HepG2 (cell line): ENCODE measurements around the gene GUCY1B1. TPM values are rescaled to one million over a fixed set of nuclear protein-coding genes. Genes with fewer than 3 reads are reported as not detected.

Experiments
- ATAC-seq: fragments of 200-7000 bp; cut with Tn5 transposase; 3 replicates; pipeline ENCODE4 v1.9.1; 2020; ENCODE audit warnings: mild to moderate bottlenecking, moderate library complexity
- BruUV-seq: library from RNA; stranded (reverse); fragments of 400-500 nt; replicated peaks from 2 replicates; lab custom pipeline; 2021; lab: Mats Ljungman, UMichigan
- CTCF ChIA-PET: fragments of 300-600 bp; formaldehyde crosslinking; extraction: SDS; loops from one replicate; lab custom pipeline; 2021; ENCODE audit warnings: low total read pairs, inconsistent platforms, low intra/inter-chr PET ratio; lab: Yijun Ruan, JAX
- POLR2A ChIA-PET: fragments of 350-600 bp; sonication (Branson Sonifier 250); formaldehyde crosslinking; loops from one replicate; lab custom pipeline; 2020; ENCODE audit warnings: antibody characterized with exemption, inconsistent platforms; lab: Yijun Ruan, JAX
- DNase-seq: peaks from one replicate; pipeline ENCODE4 v3.0.0-alpha.2; 2015; ENCODE audit warnings: low spot score
- FAIRE-seq: peaks from 3 replicates; lab custom pipeline; 2011; peaks lifted over from hg19 to GRCh38; lab: Jason Lieb, UNC
- H2AFZ ChIP-seq: one replicate; pipeline ENCODE4 v1.6.1; 2011; ENCODE audit warnings: low read length, inconsistent platforms
- H3K27ac ChIP-seq: fragments of 300-600 bp; 3 replicates; pipeline ENCODE4 v1.8.0; 2011; ENCODE audit warnings: mixed run types, mild to moderate bottlenecking, mixed read lengths, low read length, inconsistent platforms; ENCODE audit not compliant: insufficient read depth; ENCODE audit errors: extremely low read length
- H3K27me3 ChIP-seq, 2 experiments: fragments of 200-600 bp in 1 of 2; 2 replicates in 1 of 2; 3 replicates in 1 of 2; pipeline versions ENCODE4 v1.6.0 to v1.8.0; 2011; ENCODE audit warnings: low read length in 2 of 2, mild to moderate bottlenecking in 2 of 2, moderate library complexity in 2 of 2, inconsistent platforms in 1 of 2; ENCODE audit not compliant: insufficient read depth in 2 of 2, control insufficient read depth in 1 of 2
- H3K36me3 ChIP-seq, 2 experiments: fragments of 200-600 bp in 1 of 2; replicated peaks in 1 of 2; 2 replicates in 1 of 2; 3 replicates in 1 of 2; pipeline versions ENCODE4 v1.5.1 to v1.8.0; 2011; ENCODE audit warnings: low read length in 2 of 2, inconsistent platforms in 1 of 2; ENCODE audit not compliant: insufficient read depth in 2 of 2, control insufficient read depth in 1 of 2
- H3K4me1 ChIP-seq: 2 replicates; pipeline ENCODE4 v1.5.1; 2012; ENCODE audit warnings: low read length, inconsistent platforms; ENCODE audit not compliant: insufficient read depth
- H3K4me2 ChIP-seq: 2 replicates; pipeline ENCODE4 v1.6.0; 2011; ENCODE audit warnings: low read depth, low read length, inconsistent platforms
- H3K4me3 ChIP-seq, 3 experiments: fragments of 200-600 bp in 1 of 3; sonication (generic), shearing (Covaris generic) in 1 of 3; replicated peaks in 1 of 3; 2 replicates each; pipeline ENCODE4 v1.5.1; 2011 to 2016; ENCODE audit warnings: low read length in 3 of 3, inconsistent platforms in 2 of 3, low read depth in 2 of 3, mild to moderate bottlenecking in 2 of 3, control low read depth in 1 of 3, mixed read lengths in 1 of 3; ENCODE audit not compliant: insufficient read depth in 1 of 3
- H3K79me2 ChIP-seq: one replicate; pipeline ENCODE4 v1.6.1; 2011; ENCODE audit warnings: low read length, inconsistent platforms; ENCODE audit not compliant: insufficient read depth
- H3K9ac ChIP-seq: 2 replicates; pipeline ENCODE4 v1.6.0; 2011; ENCODE audit warnings: mild to moderate bottlenecking, low read depth, low read length, inconsistent platforms; ENCODE audit not compliant: insufficient read depth
- H3K9me3 ChIP-seq: 2 replicates; pipeline ENCODE4 v1.5.1; 2012; ENCODE audit warnings: mild to moderate bottlenecking, low read length
- H4K20me1 ChIP-seq: 2 replicates; pipeline ENCODE4 v1.6.0; 2011; ENCODE audit warnings: inconsistent platforms, mild to moderate bottlenecking, low read length, moderate library complexity; ENCODE audit not compliant: insufficient read depth
- AKAP8 ChIP-seq: sonication (generic); formaldehyde crosslinking; IDR thresholded peaks from 2 replicates; pipeline ENCODE4 v1.5.1; 2020; ENCODE audit warnings: mild to moderate bottlenecking, missing genetic modification reagents
- GABPA ChIP-seq, 2 experiments: IDR thresholded peaks; 2 replicates each; pipeline ENCODE4 v1.6.1; 2011 to 2016; ENCODE audit warnings: low read depth in 2 of 2, low read length in 1 of 2, missing biosample characterization in 1 of 2, missing genetic modification characterization in 1 of 2
- KLF6 ChIP-seq: IDR thresholded peaks from 2 replicates; pipeline ENCODE4 v1.8.0; 2016; ENCODE audit warnings: missing biosample characterization, missing genetic modification reagents
- NR1H2 ChIP-seq: sonication (generic); formaldehyde crosslinking; IDR thresholded peaks from 2 replicates; pipeline ENCODE4 v1.8.1; 2022; ENCODE audit warnings: low read depth, missing genetic modification reagents, borderline replicate concordance
- RFX1 ChIP-seq: fragments of 450-650 bp; IDR thresholded peaks from 2 replicates; pipeline ENCODE4 v1.6.1; 2017
- ZNF562 ChIP-seq: sonication (generic); formaldehyde crosslinking; IDR thresholded peaks from 2 replicates; pipeline ENCODE4 v1.8.0; 2022; ENCODE audit warnings: missing genetic modification reagents, borderline replicate concordance
- WGBS: methylation state at CpG from one replicate; pipeline ENCODE4 v1.1.6; 2017; ENCODE audit warnings: low lambda C conversion rate; 5-methylcytosine and 5-hydroxymethylcytosine counted together
- in situ Hi-C: cut with HindIII; loops from 2 replicates; pipeline ENCODE4 v1.10.0; 2017; ENCODE audit warnings: low pct_unique_long_range_greater_than_20kb; ENCODE audit not compliant: extremely low pct_ligation_motif_present
- intact Hi-C: fragments of 100-400 bp; cut with micrococcal nuclease; formaldehyde crosslinking; loops from one replicate; pipeline ENCODE4 v1.10.0; 2022; ENCODE audit not compliant: unreplicated experiment
- polyA plus RNA-seq, 8 experiments: library from polyadenylated mRNA; depleted of rRNA in 3 of 8; stranded (reverse) in 7 of 8; unstranded in 1 of 8; fragments of >200 nt; fragmentation: Illumina TruSeq in 4 of 8; extraction: Trizol in 4 of 8; gene quantifications; 2 replicates each; pipeline versions ENCODE4 v1.2.1 to v1.2.3, GENCODE V29; 2011 to 2016; ENCODE audit warnings: low read depth in 4 of 8, missing spikeins in 1 of 8, mixed read lengths in 1 of 8; ENCODE audit not compliant: insufficient read depth in 1 of 8
- total RNA-seq, 5 experiments: library from RNA; depleted of rRNA; stranded (reverse); fragments of >200 nt; fragmentation: Illumina TruSeq; extraction: Trizol; gene quantifications; 2 replicates each; pipeline ENCODE4 v1.2.3, GENCODE V29; 2016; ENCODE audit warnings: low read depth in 1 of 5
- TF ChIP-seq, protein P1 (sequence below): sonication (generic); formaldehyde crosslinking; IDR thresholded peaks from 2 replicates; pipeline ENCODE4 v1.5.0; 2020; ENCODE audit warnings: mild to moderate bottlenecking, missing genetic modification reagents

GUCY1B1 gene
- total and polyA plus RNA-seq, 2 of the 13 experiments (the other 11 are each of a cell fraction or from before 2014, with no cell fraction given), result not detected

DNA sequence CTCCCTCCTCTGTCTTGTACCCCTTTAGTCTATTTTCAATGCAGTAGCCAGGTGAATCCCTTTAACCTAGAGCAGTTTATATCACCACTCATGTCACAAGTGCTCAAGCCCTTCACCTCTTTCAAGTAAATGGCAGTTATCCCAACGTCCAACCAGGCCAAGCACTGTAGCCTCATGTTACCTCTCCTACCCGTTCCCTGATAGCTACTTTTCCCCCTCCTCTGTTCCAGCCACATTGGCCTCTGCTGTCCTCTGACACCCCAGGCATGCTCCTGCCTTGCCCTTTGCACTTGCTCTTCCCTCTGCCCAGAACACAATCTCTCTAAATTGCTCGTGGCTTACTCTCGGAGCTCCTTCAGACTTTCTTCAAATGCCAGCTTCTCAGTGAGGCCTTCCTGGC is 15.2 kb downstream of the GUCY1B1 start:
- H3K27me3 ChIP-seq, result no peaks in the 10 kb centered on the region
- no peaks in the 10 kb centered on the region for H3K79me2 ChIP-seq
- H3K4me1 ChIP-seq, result no peaks in the 10 kb centered on the region
- DNase-seq (no peak), ATAC-seq (no peak), FAIRE-seq (no peak)
- no peaks in the 10 kb centered on the region for H3K9me3 ChIP-seq
- 1% methylated on average over 4 of the region's 4 CpGs for WGBS
- no TSS peak for BruUV-seq
- H4K20me1 ChIP-seq, result no peaks in the 10 kb centered on the region
- intact Hi-C loops (no loop called here), in situ Hi-C loops (no loop called here)
- no peak overlapping the region for H3K27ac ChIP-seq
- POLR2A ChIA-PET, result no interaction called here
- H3K4me2 ChIP-seq, result no peak overlapping the region
- TF ChIP-seq, protein P1, sequence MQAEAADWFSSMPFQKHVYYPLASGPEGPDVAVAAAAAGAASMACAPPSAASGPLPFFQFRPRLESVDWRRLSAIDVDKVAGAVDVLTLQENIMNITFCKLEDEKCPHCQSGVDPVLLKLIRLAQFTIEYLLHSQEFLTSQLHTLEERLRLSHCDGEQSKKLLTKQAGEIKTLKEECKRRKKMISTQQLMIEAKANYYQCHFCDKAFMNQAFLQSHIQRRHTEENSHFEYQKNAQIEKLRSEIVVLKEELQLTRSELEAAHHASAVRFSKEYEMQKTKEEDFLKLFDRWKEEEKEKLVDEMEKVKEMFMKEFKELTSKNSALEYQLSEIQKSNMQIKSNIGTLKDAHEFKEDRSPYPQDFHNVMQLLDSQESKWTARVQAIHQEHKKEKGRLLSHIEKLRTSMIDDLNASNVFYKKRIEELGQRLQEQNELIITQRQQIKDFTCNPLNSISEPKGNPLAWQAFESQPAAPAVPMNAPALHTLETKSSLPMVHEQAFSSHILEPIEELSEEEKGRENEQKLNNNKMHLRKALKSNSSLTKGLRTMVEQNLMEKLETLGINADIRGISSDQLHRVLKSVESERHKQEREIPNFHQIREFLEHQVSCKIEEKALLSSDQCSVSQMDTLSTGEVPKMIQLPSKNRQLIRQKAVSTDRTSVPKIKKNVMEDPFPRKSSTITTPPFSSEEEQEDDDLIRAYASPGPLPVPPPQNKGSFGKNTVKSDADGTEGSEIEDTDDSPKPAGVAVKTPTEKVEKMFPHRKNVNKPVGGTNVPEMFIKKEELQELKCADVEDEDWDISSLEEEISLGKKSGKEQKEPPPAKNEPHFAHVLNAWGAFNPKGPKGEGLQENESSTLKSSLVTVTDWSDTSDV, result no peak
- TF ChIP-seq GABPA (IDR thresholded peaks at IDR 0.05; ENCODE audit: low read depth, low read length) (no peak), GABPA (CRISPR knock-in tag; IDR thresholded peaks at IDR 0.05; ENCODE audit: low read depth) (no peak), KLF6 (CRISPR knock-in tag) (no peak), NR1H2 (no peak), ZNF562 (CRISPR knock-in tag) (no peak), AKAP8 (no peak), RFX1 (no peak)
- no peak overlapping the region for H2AFZ ChIP-seq
- no peak overlapping the region for H3K4me3 ChIP-seq
- CTCF ChIA-PET, result no interaction called here
- H3K9ac ChIP-seq, result no peak overlapping the region
- H3K36me3 ChIP-seq, result no peaks in the 10 kb centered on the region
